HG02852 (cell line): ENCODE measurements around the gene TTC21A.

Source experiments
- ATAC-seq: cut with Tn5 transposase; IDR thresholded peaks from one replicate; pipeline ENCODE4 v1.9.1; 2021; ENCODE audit warnings: mild to moderate bottlenecking, moderate library complexity; ENCODE audit not compliant: unreplicated experiment

Gene TTC21A

GRCh38 chr3:39173318-39174125, 66.0 kb downstream of the TTC21A start:
- no peak for ATAC-seq

- no peak for ATAC-seq
Observed at GRCh38 chr3:39176025-39176714, 68.7 kb downstream of the TTC21A start.

GRCh38 chr3:39177708-39178332, 70.3 kb downstream of the TTC21A start:
- ATAC-seq = no peak

DNA sequence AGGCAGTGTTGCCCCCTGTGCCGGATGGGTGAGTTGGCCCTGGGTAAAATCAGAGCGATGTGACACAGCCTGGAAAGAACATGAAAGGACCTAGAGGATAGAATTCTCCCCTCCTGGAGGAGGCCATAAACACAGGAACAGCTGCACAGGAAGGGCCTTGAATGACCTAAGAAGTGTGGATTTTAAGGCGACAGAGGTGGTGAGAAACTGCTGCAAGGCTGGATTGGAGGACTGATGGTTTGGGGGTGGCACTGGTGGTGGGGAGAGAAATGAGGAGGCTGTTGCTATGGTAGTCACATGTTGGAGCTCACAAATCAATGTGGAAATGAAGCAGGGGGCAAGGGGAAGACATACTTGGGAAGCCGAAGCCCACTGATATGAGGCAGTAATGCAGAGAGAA, 71.1 kb downstream of the TTC21A start:
- no peak for ATAC-seq

- ATAC-seq = no peak
Observed at GRCh38 chr3:39180183-39180545, 72.7 kb downstream of the TTC21A start.

DNA sequence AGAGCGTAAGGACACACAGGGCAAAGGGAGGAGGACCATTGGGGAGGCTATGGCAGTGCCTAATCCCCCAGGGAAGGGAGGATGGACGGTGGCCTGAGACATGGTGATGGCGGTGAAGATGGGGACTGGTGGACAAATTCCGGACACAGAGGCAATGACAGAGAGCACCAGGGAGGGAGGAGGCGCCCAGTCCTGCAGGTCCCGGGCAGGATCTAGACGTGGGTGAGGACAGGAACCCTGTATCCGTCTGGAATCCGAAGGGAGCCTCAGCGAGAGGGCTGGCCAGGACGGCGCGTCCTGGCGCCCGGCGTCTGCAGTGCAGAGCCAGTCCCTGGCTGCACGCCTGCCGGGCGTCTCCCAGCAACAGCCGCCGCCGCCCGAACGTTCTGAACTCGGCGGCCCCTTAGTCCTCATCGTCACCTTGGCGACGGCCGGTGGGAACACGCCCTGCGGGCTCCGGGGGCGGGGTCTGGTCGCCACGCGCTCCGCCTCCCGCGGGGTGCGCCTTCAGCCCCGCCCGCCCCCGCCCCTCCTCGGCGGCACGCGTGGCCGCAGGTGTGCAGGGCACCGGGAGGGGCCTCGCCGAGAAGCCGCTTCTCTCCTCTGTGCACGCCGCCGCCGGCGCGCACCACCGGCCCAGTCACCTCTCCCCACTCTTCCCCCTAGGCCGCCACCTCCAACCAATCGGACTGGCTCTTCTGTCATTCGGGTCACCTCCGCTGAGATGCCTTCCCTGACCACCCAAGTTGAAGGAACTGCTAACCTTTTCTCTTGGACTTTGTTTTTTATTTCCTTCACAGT, 73.3 kb downstream of the TTC21A start:
- ATAC-seq = peak; percentile 93

DNA sequence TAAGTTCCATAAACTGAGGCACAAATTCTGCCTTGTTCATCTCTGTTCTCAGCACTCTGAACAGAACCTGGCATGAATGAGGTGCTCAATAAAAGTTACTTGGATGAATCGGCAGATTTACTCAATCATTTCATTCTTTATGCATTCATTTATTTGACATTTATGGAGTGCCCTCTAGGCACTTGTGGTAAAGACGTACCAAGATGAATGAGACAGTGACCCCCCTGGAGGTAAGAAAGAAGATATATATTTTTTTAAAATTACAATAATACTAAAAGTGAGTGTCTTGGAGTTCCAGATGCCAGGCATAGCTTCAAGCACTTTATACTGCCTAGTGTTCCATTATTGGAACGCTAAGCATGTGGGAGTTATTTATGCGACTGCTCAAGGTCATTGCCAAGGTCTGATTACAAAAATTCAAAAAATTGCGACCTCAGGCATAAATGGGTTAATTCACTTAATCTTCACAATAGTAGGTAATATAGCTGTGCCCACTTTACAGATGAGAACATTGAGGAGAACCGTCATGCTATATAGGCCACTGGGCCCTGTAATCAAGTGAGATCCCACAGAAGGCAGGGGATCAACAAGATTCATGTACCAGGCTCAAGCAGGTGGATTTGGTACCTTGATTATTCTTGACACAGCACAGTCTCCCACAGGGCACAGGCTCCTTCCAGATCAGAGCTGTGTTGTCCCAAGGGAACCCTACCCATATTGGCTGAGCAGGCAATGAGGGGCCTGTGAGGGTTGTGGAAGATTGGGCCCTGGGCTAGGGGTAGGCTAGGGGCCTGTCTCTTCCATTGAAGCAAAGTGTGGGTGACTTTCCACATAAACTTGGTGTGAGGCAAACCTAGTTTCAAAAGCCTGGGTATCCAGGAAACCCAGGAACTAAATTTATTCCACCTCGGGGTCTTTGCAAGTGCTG, 74.2 kb downstream of the TTC21A start:
- no peak for ATAC-seq

GRCh38 chr3:39183211-39184080, 76.0 kb downstream of the TTC21A start:
- no peak for ATAC-seq

- no peak for ATAC-seq
Observed at GRCh38 chr3:39184081-39184967, 76.8 kb downstream of the TTC21A start.

GRCh38 chr3:39184968-39185285, 77.4 kb downstream of the TTC21A start:
- no peak for ATAC-seq

DNA sequence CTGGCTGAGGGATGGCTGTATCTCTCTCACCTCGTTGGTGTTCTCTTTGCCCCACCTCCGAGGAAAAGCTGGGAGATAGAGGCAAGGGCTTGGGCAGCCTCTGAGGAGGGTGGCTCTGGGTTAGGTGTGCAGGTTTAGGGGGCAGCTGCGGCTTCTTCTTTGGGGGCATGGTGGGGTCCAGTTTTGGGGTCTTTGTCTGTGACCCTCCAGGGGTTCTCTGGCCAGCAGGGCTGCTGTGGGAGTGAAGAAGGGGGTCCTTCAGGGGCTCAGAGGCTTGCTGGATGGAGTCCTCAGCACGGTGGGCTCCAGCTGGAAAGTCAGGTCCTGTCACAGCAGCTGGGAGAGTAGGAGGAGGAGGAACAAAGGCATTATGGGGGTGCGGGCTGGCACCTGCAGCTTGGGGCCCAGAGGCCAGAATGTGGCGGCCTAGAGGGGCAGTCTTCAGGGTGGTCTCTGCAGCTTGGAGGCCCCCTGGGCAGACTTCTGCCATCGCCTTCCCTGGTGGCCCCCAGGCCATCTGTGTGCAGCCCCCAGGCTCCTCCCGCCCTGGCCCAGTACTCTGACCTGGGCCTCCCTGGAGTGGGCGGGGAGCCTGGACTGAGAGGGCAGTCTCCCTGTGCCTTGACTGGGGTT, 78.0 kb downstream of the TTC21A start:
- ATAC-seq = no peak

DNA sequence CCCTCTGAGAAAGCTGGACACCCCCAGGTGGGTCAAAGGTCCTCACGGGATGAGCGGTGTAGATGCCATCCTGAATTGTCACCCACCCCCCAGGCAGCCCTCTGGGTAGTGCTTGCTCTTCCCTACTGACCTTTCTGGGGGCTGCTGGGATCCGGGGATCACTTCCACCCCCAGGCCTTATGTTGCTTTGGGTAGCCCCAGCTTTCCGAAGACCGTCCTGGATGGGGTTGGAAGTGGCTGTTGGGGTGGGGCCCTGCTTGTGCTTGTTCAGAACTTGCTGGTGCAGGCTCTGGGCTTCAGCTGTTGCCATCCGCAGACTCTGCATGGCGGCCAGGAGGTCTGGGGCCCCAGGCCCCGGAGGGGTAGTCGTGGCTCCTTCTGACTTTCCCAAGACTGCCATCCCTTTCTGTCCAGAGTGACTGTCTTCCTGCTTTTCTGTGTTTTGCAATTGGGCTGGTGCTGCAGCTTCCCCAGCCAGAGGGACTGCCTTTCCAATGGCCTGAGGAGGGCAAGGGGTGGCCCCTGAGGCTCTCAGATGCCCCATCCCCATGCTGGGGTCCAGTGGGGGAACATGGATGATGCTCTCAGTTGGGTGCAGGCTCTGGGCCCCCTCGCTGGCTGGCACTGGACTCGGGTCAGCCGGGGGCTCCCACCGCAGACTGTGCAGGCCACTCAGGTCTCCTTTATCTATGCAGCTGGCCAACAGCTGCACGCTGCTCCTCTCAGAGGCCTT, 78.6 kb downstream of the TTC21A start:
- no peak for ATAC-seq

GRCh38 chr3:39186692-39187151, 79.2 kb downstream of the TTC21A start:
- ATAC-seq = no peak

DNA sequence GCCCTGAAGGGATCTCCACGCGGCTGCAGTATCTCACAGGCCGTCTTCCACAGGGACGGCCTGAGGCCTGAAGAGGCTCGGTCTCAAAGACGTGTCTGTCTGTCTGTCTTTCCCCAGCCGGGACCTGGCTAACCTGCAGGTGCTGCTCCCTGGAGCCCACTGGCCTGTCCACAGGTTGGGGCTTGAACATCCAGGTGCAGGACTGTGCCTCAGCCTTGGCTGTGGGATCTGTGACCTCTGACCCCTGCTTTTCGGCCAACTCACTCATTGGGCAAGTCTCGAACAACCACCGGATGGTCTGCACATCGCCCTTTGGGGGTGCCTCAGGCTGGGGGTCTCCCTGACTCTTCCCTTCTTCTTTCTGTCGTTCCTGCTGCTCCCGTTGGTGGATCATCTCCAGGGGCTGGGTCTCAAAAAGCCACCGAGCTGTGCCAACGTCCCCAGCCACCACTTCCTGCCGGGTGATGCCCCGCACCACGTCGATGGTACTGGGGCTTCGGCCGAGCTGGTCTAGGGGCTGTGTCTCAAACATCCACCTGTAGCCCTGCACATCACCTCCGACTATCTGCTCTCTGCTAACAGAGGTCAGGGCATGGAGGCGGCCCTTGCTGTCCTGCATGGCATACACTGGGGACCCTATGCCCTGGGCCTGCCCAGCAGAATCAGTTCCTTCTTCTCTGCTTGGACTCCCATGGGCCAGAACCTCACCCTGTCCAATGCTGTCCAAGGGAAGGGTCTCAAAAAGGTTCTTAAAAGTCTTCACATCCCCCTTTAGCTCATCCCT, 80.1 kb downstream of the TTC21A start:
- no peak for ATAC-seq
